PC-9 (cell line): Measurements from ENCODE around the gene OR2A5.

Source experiments
- EZH2 ChIP-seq: fragments of 200-600 bp; sonication (generic); IDR thresholded peaks from 2 replicates; pipeline ENCODE4 v1.8.0; 2017; ENCODE audit warnings: antibody characterized with exemption, low read depth
- TF ChIP-seq, protein P1 (sequence below): fragments of 200-600 bp; sonication (generic); conservative IDR thresholded peaks from 2 replicates; pipeline ENCODE4 v1.6.1; 2017; ENCODE audit warnings: mixed run types, antibody characterized with exemption, mild to moderate bottlenecking, moderate library complexity

DNA sequence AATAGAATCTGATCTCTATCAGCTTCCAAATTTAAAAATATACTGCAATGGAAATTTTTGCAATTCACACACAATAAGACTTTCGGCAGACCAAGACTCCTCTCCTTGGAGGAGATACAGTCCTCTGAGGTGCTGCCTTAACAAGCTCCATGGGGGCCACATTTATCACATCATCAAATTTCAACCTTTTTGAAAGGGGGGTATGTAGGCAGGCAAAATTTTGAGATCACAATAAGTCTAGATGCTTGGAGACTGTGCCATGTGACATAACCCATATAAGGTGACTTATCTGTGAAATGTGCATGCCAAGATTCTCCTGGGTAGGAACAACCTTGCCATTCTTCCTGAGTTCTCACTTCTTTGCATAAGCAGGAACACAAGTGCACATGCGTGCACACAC lies 37.2 kb downstream of the OR2A5 start, which contains the start of gene OR2A12:
- TF ChIP-seq, protein P1, sequence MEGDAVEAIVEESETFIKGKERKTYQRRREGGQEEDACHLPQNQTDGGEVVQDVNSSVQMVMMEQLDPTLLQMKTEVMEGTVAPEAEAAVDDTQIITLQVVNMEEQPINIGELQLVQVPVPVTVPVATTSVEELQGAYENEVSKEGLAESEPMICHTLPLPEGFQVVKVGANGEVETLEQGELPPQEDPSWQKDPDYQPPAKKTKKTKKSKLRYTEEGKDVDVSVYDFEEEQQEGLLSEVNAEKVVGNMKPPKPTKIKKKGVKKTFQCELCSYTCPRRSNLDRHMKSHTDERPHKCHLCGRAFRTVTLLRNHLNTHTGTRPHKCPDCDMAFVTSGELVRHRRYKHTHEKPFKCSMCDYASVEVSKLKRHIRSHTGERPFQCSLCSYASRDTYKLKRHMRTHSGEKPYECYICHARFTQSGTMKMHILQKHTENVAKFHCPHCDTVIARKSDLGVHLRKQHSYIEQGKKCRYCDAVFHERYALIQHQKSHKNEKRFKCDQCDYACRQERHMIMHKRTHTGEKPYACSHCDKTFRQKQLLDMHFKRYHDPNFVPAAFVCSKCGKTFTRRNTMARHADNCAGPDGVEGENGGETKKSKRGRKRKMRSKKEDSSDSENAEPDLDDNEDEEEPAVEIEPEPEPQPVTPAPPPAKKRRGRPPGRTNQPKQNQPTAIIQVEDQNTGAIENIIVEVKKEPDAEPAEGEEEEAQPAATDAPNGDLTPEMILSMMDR: no peak
- TF ChIP-seq EZH2: no peak
